Neuronal stem cell (in vitro differentiated cells): ENCODE measurements around the gene HLX.

Source experiments
- DNase-seq: peaks from one replicate; pipeline ENCODE4 v3.0.0-alpha.2; 2013; ENCODE audit warnings: low spot score
- H2AFZ ChIP-seq: one replicate; pipeline ENCODE4 v1.6.1; 2013; ENCODE audit warnings: mild to moderate bottlenecking, low read length, inconsistent platforms
- H2AK5ac ChIP-seq: 2 replicates; pipeline ENCODE4 v1.6.1; 2013; ENCODE audit warnings: low read depth, mild to moderate bottlenecking, inconsistent platforms, low read length, moderate library complexity, mixed read lengths
- H2BK120ac ChIP-seq: 2 replicates; pipeline ENCODE4 v1.6.1; 2013; ENCODE audit warnings: low read depth, mild to moderate bottlenecking, inconsistent platforms, low read length, moderate library complexity, mixed read lengths
- H2BK12ac ChIP-seq: one replicate; pipeline ENCODE4 v1.6.1; 2013; ENCODE audit warnings: low read length, inconsistent platforms
- H2BK15ac ChIP-seq: 2 replicates; pipeline ENCODE4 v1.6.1; 2013; ENCODE audit warnings: mild to moderate bottlenecking, low read length, inconsistent platforms, mixed read lengths
- H2BK5ac ChIP-seq: one replicate; pipeline ENCODE4 v1.6.1; 2013; ENCODE audit warnings: inconsistent platforms, mild to moderate bottlenecking, low read length, moderate library complexity
- H3K14ac ChIP-seq: one replicate; pipeline ENCODE4 v1.6.1; 2013; ENCODE audit warnings: low read length, inconsistent platforms
- H3K18ac ChIP-seq: 2 replicates; pipeline ENCODE4 v1.6.1; 2013; ENCODE audit warnings: low read length, inconsistent platforms
- H3K23ac ChIP-seq: 2 replicates; pipeline ENCODE4 v1.6.1; 2013; ENCODE audit warnings: low read depth, mild to moderate bottlenecking, mixed read lengths, low read length, inconsistent platforms; ENCODE audit not compliant: poor library complexity
- H3K27ac ChIP-seq: replicated peaks from 3 replicates; pipeline ENCODE4 v1.5.1; 2013; ENCODE audit warnings: low read length, inconsistent platforms
- H3K27me3 ChIP-seq, 3 experiments: 2 replicates each; pipeline ENCODE4 v1.6.1; 2013; ENCODE audit warnings: low read length in 3 of 3, mild to moderate bottlenecking in 2 of 3, inconsistent platforms in 1 of 3, low read depth in 1 of 3, mixed read lengths in 1 of 3, moderate library complexity in 1 of 3; ENCODE audit not compliant: control insufficient read depth in 3 of 3, insufficient read depth in 3 of 3
- H3K36me3 ChIP-seq, 2 donors: replicated peaks in 1 of 2; 2 replicates each; pipeline ENCODE4 v1.6.1; 2013; ENCODE audit warnings: low read length in 2 of 2; ENCODE audit not compliant: control insufficient read depth in 2 of 2, insufficient read depth in 2 of 2
- H3K4ac ChIP-seq: 2 replicates; pipeline ENCODE4 v1.6.1; 2013; ENCODE audit warnings: inconsistent platforms, mild to moderate bottlenecking, low read length, moderate library complexity
- H3K4me1 ChIP-seq, 2 donors: 1 replicate in 1 of 2; 2 replicates in 1 of 2; pipeline ENCODE4 v1.6.1; 2013; ENCODE audit warnings: low read length in 2 of 2, low read depth in 1 of 2; ENCODE audit not compliant: control insufficient read depth in 2 of 2, insufficient read depth in 1 of 2
- H3K4me2 ChIP-seq: one replicate; pipeline ENCODE4 v1.6.1; 2013; ENCODE audit warnings: mild to moderate bottlenecking, low read length, inconsistent platforms; ENCODE audit not compliant: insufficient read depth, poor library complexity, severe bottlenecking
- H3K4me3 ChIP-seq, 2 donors: 2 replicates each; pipeline ENCODE4 v1.5.1; 2013; ENCODE audit warnings: low read length in 2 of 2, mild to moderate bottlenecking in 2 of 2, inconsistent platforms in 1 of 2, moderate library complexity in 1 of 2
- H3K79me1 ChIP-seq: one replicate; pipeline ENCODE4 v1.6.1; 2013; ENCODE audit warnings: low read depth, mild to moderate bottlenecking, inconsistent platforms, low read length, moderate library complexity
- H3K9ac ChIP-seq: one replicate; pipeline ENCODE4 v1.6.1; 2013; ENCODE audit warnings: mild to moderate bottlenecking, low read depth, low read length, inconsistent platforms; ENCODE audit not compliant: poor library complexity
- H3K9me3 ChIP-seq, 2 donors: replicated peaks in 1 of 2; 2 replicates each; pipeline versions ENCODE3 to v1.6.1; 2013; ENCODE audit warnings: low read length in 2 of 2, mild to moderate bottlenecking in 2 of 2, inconsistent platforms in 1 of 2, low read depth in 1 of 2, mixed read lengths in 1 of 2, moderate library complexity in 1 of 2; ENCODE audit not compliant: control insufficient read depth in 2 of 2, insufficient read depth in 1 of 2
- H4K8ac ChIP-seq: one replicate; pipeline ENCODE4 v1.6.1; 2013; ENCODE audit warnings: low read depth, mild to moderate bottlenecking, inconsistent platforms, low read length, moderate library complexity
- H4K91ac ChIP-seq: one replicate; pipeline ENCODE4 v1.6.1; 2013; ENCODE audit warnings: low read length, low read depth, mild to moderate bottlenecking, inconsistent platforms; ENCODE audit not compliant: poor library complexity
- WGBS, 2 donors: extraction: QIAGEN DNeasy Blood & Tissue Kit; methylation state at CpG; one replicate each; pipeline ENCODE4 v1.1.7; 2013; ENCODE audit warnings: missing lambda C conversion rate in 2 of 2, mixed read lengths in 1 of 2; ENCODE audit not compliant: insufficient read length in 2 of 2, insufficient replicate concordance in 1 of 2; ENCODE audit errors: extremely low coverage in 2 of 2; 5-methylcytosine and 5-hydroxymethylcytosine counted together

HLX gene

GRCh38 chr1:220891224-220892085 lies 12.2 kb downstream of the HLX start:
- no peak overlapping the region for H3K9ac ChIP-seq
- H3K79me1 ChIP-seq = no peaks in the 10 kb centered on the region
- H3K14ac ChIP-seq = no peak overlapping the region
- H3K27ac ChIP-seq = no peak overlapping the region
- no peaks in the 10 kb centered on the region for H3K36me3 ChIP-seq
- no peak overlapping the region for H3K18ac ChIP-seq
- peaks cover 82 to 100% (median 100%) of the 10 kb centered on the region in 3 experiments for H3K27me3 ChIP-seq
- H2BK15ac ChIP-seq = no peak overlapping the region
- no peak overlapping the region for H3K4me2 ChIP-seq
- H3K4me1 ChIP-seq = peaks cover 0 to 8% of the 10 kb centered on the region in 2 donors
- H2BK12ac ChIP-seq = no peak overlapping the region
- no peak overlapping the region for H3K4me3 ChIP-seq
- H2BK5ac ChIP-seq = no peak overlapping the region
- no CpG with 5 or more reads among the region's 47 CpGs for WGBS, 2 donors
- no peak overlapping the region for H3K4ac ChIP-seq
- H2AK5ac ChIP-seq = no peak overlapping the region
- peaks cover 7 to 9% of the 10 kb centered on the region in 2 donors for H3K9me3 ChIP-seq
- no peak for DNase-seq
- H2BK120ac ChIP-seq = no peak overlapping the region
- no peak overlapping the region for H4K8ac ChIP-seq
- H3K23ac ChIP-seq = no peak overlapping the region
- no peak overlapping the region for H4K91ac ChIP-seq
- no peak overlapping the region for H2AFZ ChIP-seq

DNA sequence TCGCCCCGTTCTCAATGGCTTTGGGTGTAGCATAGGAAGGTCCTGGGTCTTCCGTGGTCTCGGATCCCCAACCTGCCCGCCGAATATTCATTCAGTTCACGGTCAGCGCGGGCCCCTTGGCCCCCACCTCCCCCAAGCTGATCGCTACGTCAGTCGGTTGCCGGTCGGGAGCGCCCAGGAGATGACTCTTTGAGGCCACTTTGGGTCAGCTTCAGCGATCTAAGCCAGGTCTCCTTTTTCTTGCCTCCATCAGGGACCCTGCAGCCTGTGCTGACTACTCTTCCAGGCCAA lies 12.8 kb downstream of the HLX start:
- Histone ChIP-seq H3K18ac (no peak overlapping the region), H3K9ac (no peak overlapping the region), H3K79me1 (no peaks in the 10 kb centered on the region), H3K4ac (no peak overlapping the region), H2BK5ac (no peak overlapping the region), H3K9me3 (peaks cover 7 to 9% of the 10 kb centered on the region in 2 donors), H3K27ac (no peak overlapping the region), H3K14ac (no peak overlapping the region), H3K27me3 (peaks cover 78 to 100% (median 100%) of the 10 kb centered on the region in 3 experiments), H2BK120ac (no peak overlapping the region), H3K4me3 (no peak overlapping the region), H4K8ac (no peak overlapping the region), H3K4me1 (peaks cover 0 to 8% of the 10 kb centered on the region in 2 donors), H2AFZ (no peak overlapping the region), H4K91ac (no peak overlapping the region), H2BK12ac (no peak overlapping the region), H3K4me2 (no peak overlapping the region), H2AK5ac (no peak overlapping the region), H2BK15ac (no peak overlapping the region), H3K23ac (no peak overlapping the region), H3K36me3 (no peaks in the 10 kb centered on the region)
- no peak for DNase-seq
- WGBS, 2 donors = no CpG with 5 or more reads among the region's 16 CpGs

GRCh38 chr1:220892997-220893700 lies 13.9 kb downstream of the HLX start:
- no peak overlapping the region for H3K4me3 ChIP-seq

GRCh38 chr1:220893701-220894024 lies 14.4 kb downstream of the HLX start:
- no CpG with 5 or more reads among the region's 11 CpGs for WGBS, 2 donors
- Histone ChIP-seq H3K9ac (no peak overlapping the region), H2AFZ (peak overlapping the region; percentile 83), H3K4me3 (peak overlapping the region in 1 of 2 donors; percentile 58), H4K8ac (no peak overlapping the region), H3K36me3 (no peaks in the 10 kb centered on the region), H3K23ac (no peak overlapping the region), H3K9me3 (peaks cover 7 to 9% of the 10 kb centered on the region in 2 donors), H4K91ac (no peak overlapping the region), H3K27ac (no peak overlapping the region), H2BK12ac (no peak overlapping the region), H3K4me1 (peaks cover 0 to 6% of the 10 kb centered on the region in 2 donors), H3K79me1 (no peaks in the 10 kb centered on the region), H3K4ac (no peak overlapping the region), H2AK5ac (no peak overlapping the region), H3K18ac (no peak overlapping the region), H3K4me2 (peak overlapping the region; percentile 52), H3K27me3 (peaks cover 66 to 87% (median 83%) of the 10 kb centered on the region in 3 experiments), H2BK5ac (no peak overlapping the region), H2BK120ac (no peak overlapping the region), H2BK15ac (no peak overlapping the region), H3K14ac (no peak overlapping the region)
- DNase-seq = no peak

More at GRCh38 chr1:220892997-220893700, 13.9 kb downstream of the HLX start:
- no CpG with 5 or more reads among the region's 18 CpGs for WGBS, 2 donors
- H2BK120ac ChIP-seq = no peak overlapping the region
- H2BK15ac ChIP-seq = no peak overlapping the region
- H3K23ac ChIP-seq = no peak overlapping the region
- no peak overlapping the region for H3K14ac ChIP-seq
- no peak overlapping the region for H3K18ac ChIP-seq
- no peak for DNase-seq
- H3K4ac ChIP-seq = no peak overlapping the region
- no peak overlapping the region for H4K8ac ChIP-seq
- H3K27me3 ChIP-seq = peaks cover 70 to 92% (median 89%) of the 10 kb centered on the region in 3 experiments
- H2BK12ac ChIP-seq = no peak overlapping the region
- H2AK5ac ChIP-seq = no peak overlapping the region
- H2AFZ ChIP-seq = no peak overlapping the region
- H4K91ac ChIP-seq = no peak overlapping the region
- H3K36me3 ChIP-seq = no peaks in the 10 kb centered on the region
- H3K4me1 ChIP-seq = peaks cover 0 to 6% of the 10 kb centered on the region in 2 donors
- H3K9ac ChIP-seq = no peak overlapping the region
- no peak overlapping the region for H2BK5ac ChIP-seq
- no peaks in the 10 kb centered on the region for H3K79me1 ChIP-seq
- H3K4me2 ChIP-seq = no peak overlapping the region
- peaks cover 7 to 9% of the 10 kb centered on the region in 2 donors for H3K9me3 ChIP-seq
- H3K27ac ChIP-seq = no peak overlapping the region
